Measurements from ENCODE around the gene DPEP2. TPM values are rescaled to one million over a fixed set of nuclear protein-coding genes. Genes with fewer than 3 reads are reported as not detected.

The DPEP2 gene
- total RNA-seq, 1 donor from 2014 or later = not detected

Other genes starting within 250 kb of the DPEP2 start
- gene RANBP10, start 192.9 kb downstream of the DPEP2 start, total RNA-seq = 2.4 and 11.0 TPM in 2 replicates
- under 0.01 and 4.8 TPM in 2 replicates for gene TSNAXIP1, start 192.6 kb downstream of the DPEP2 start, total RNA-seq
- gene THAP11, start 157.2 kb downstream of the DPEP2 start, total RNA-seq = 19.6 and 36.1 TPM in 2 replicates
- 204 and 241 TPM in 2 replicates for gene NUTF2, start 152.6 kb downstream of the DPEP2 start, total RNA-seq
- gene CENPT, start 151.8 kb downstream of the DPEP2 start, total RNA-seq = 34.7 and 37.2 TPM in 2 replicates
- 48.4 and 62.9 TPM in 2 replicates for gene EDC4, start 126.4 kb downstream of the DPEP2 start, total RNA-seq
- not detected in 2 replicates for gene NRN1L, start 114.6 kb downstream of the DPEP2 start, total RNA-seq
- gene PSKH1, start 106.2 kb downstream of the DPEP2 start, total RNA-seq = 14.8 and 39.7 TPM in 2 replicates
- gene CTRL, start 67.6 kb downstream of the DPEP2 start, total RNA-seq = 0.15 and 0.69 TPM in 2 replicates
- gene PSMB10, start 62.6 kb downstream of the DPEP2 start, total RNA-seq = 26.4 and 143 TPM in 2 replicates
- gene LCAT, start 55.4 kb downstream of the DPEP2 start, total RNA-seq = 2.1 and 5.8 TPM in 2 replicates
- gene SLC12A4, start 30.8 kb downstream of the DPEP2 start, total RNA-seq = 42.0 and 104 TPM in 2 replicates
- not detected in 2 replicates for gene DPEP3, start 19.0 kb downstream of the DPEP2 start, total RNA-seq
- not detected in 2 replicates for gene DPEP2NB, start 16.4 kb upstream of the DPEP2 start, total RNA-seq
- gene DDX28, start 23.7 kb upstream of the DPEP2 start, total RNA-seq = 12.9 TPM in 2 replicates
- 19.0 and 23.8 TPM in 2 replicates for gene DUS2, start 23.8 kb upstream of the DPEP2 start, total RNA-seq
- 6.1 and 17.4 TPM in 2 replicates for gene NFATC3, start 85.9 kb upstream of the DPEP2 start, total RNA-seq
- gene ESRP2, start 236.6 kb upstream of the DPEP2 start, total RNA-seq = 11.5 and 13.9 TPM in 2 replicates
- gene PLA2G15, start 245.9 kb upstream of the DPEP2 start, total RNA-seq = 19.3 and 50.1 TPM in 2 replicates

Measured in renal cortical epithelial cell (primary cell).